CD14-positive monocyte (primary cell): ENCODE measurements around the gene UGT1A9. TPM values are rescaled to one million over a fixed set of nuclear protein-coding genes. Genes with fewer than 3 reads are reported as not detected.

ENCODE experiments used
- DNase-seq, 3 donors: peaks; one replicate each; pipeline ENCODE4 v3.0.0-alpha.2; 2011 to 2022
- H2AFZ ChIP-seq: 2 replicates; pipeline ENCODE4 v1.6.0; 2012; ENCODE audit warnings: mild to moderate bottlenecking, low read depth, low read length, inconsistent platforms; ENCODE audit not compliant: insufficient read depth, poor library complexity, severe bottlenecking
- H3K27ac ChIP-seq, 2 donors: 1 replicate in 1 of 2; 2 replicates in 1 of 2; pipeline ENCODE4 v1.5.1; 2012 to 2013; ENCODE audit warnings: low read length in 2 of 2, control low read depth in 1 of 2, inconsistent platforms in 1 of 2, low read depth in 1 of 2, mild to moderate bottlenecking in 1 of 2
- H3K27me3 ChIP-seq, 2 donors: one replicate each; pipeline versions ENCODE4 v1.6.0 to v1.6.1; 2011 to 2013; ENCODE audit warnings: low read length in 2 of 2; ENCODE audit not compliant: control insufficient read depth in 2 of 2, insufficient read depth in 2 of 2
- H3K36me3 ChIP-seq, 2 donors: replicated peaks in 1 of 2; 1 replicate in 1 of 2; 2 replicates in 1 of 2; pipeline versions ENCODE4 v1.5.1 to v1.6.1; 2012 to 2013; ENCODE audit warnings: low read length in 2 of 2, control low read depth in 1 of 2, inconsistent platforms in 1 of 2, mild to moderate bottlenecking in 1 of 2; ENCODE audit not compliant: insufficient read depth in 2 of 2, control insufficient read depth in 1 of 2
- H3K4me1 ChIP-seq, 2 donors: 1 replicate in 1 of 2; 2 replicates in 1 of 2; pipeline versions ENCODE4 v1.5.1 to v1.6.1; 2012 to 2013; ENCODE audit warnings: low read length in 2 of 2, control low read depth in 1 of 2, inconsistent platforms in 1 of 2, mild to moderate bottlenecking in 1 of 2, moderate library complexity in 1 of 2; ENCODE audit not compliant: insufficient read depth in 2 of 2, control insufficient read depth in 1 of 2
- H3K4me2 ChIP-seq: replicated peaks from 2 replicates; pipeline ENCODE3; 2012; ENCODE audit warnings: low read length, moderate library complexity, mild to moderate bottlenecking; ENCODE audit not compliant: poor library complexity, severe bottlenecking; ENCODE audit errors: extremely low read depth
- H3K4me3 ChIP-seq, 3 experiments: fragments of 200-600 bp in 1 of 3; sonication (generic) in 1 of 3; replicated peaks in 1 of 3; 1 replicate in 2 of 3; 2 replicates in 1 of 3; pipeline ENCODE4 v1.5.1; 2011 to 2013; ENCODE audit warnings: low read length in 3 of 3, mild to moderate bottlenecking in 3 of 3, control low read depth in 2 of 3, low read depth in 2 of 3, inconsistent platforms in 1 of 3, moderate library complexity in 1 of 3
- H3K79me2 ChIP-seq: 2 replicates; pipeline ENCODE4 v1.6.0; 2012; ENCODE audit warnings: mild to moderate bottlenecking, control low read depth, inconsistent platforms, low read length, moderate library complexity; ENCODE audit not compliant: insufficient read depth
- H3K9ac ChIP-seq: 2 replicates; pipeline ENCODE4 v1.6.0; 2017; ENCODE audit warnings: low read length, mild to moderate bottlenecking; ENCODE audit not compliant: insufficient read depth, poor library complexity, severe bottlenecking
- H3K9me3 ChIP-seq, 2 donors: replicated peaks in 1 of 2; 1 replicate in 1 of 2; 2 replicates in 1 of 2; pipeline versions ENCODE4 v1.5.1 to v1.6.1; 2012 to 2013; ENCODE audit warnings: low read length in 2 of 2, control low read depth in 1 of 2; ENCODE audit not compliant: control insufficient read depth in 1 of 2, insufficient read depth in 1 of 2
- H4K20me1 ChIP-seq: 2 replicates; pipeline ENCODE4 v1.6.0; 2012; ENCODE audit warnings: mild to moderate bottlenecking, low read length, control low read depth, moderate library complexity; ENCODE audit not compliant: insufficient read depth
- H3K27ac Mint-ChIP-seq, 7 donors: one replicate each; pipeline ENCODE4 v1.8.0; 2020; ENCODE audit warnings: mild to moderate bottlenecking in 7 of 7, mixed read lengths in 7 of 7, moderate library complexity in 6 of 7, inconsistent platforms in 2 of 7
- H3K27me3 Mint-ChIP-seq, 3 donors: one replicate each; pipeline ENCODE4 v1.8.0; 2021 to 2022; ENCODE audit warnings: low read depth in 3 of 3, mild to moderate bottlenecking in 3 of 3, mixed read lengths in 3 of 3, moderate library complexity in 3 of 3, inconsistent platforms in 1 of 3
- H3K36me3 Mint-ChIP-seq, 2 donors: one replicate each; pipeline ENCODE4 v1.8.0; 2020; ENCODE audit warnings: mixed read lengths in 2 of 2, inconsistent platforms in 1 of 2, mild to moderate bottlenecking in 1 of 2
- H3K4me1 Mint-ChIP-seq: one replicate; pipeline ENCODE4 v1.8.0; 2020; ENCODE audit warnings: mild to moderate bottlenecking, mixed read lengths
- H3K4me3 Mint-ChIP-seq, 2 donors: one replicate each; pipeline ENCODE4 v1.8.0; 2020; ENCODE audit warnings: mild to moderate bottlenecking in 2 of 2, mixed read lengths in 2 of 2, moderate library complexity in 1 of 2
- H3K9me3 Mint-ChIP-seq, 7 donors: one replicate each; pipeline ENCODE4 v1.8.0; 2020 to 2022; ENCODE audit warnings: mixed read lengths in 7 of 7, mild to moderate bottlenecking in 6 of 7, moderate library complexity in 6 of 7, inconsistent platforms in 2 of 7
- CTCF ChIP-seq: fragments of 200-600 bp; IDR thresholded peaks from one replicate; pipeline ENCODE4 v1.8.0; 2022; ENCODE audit warnings: antibody characterized with exemption, mild to moderate bottlenecking
- WGBS: methylation state at CpG from one replicate; pipeline ENCODE4 v1.1.5; 2013; ENCODE audit warnings: missing lambda C conversion rate; ENCODE audit not compliant: insufficient coverage; 5-methylcytosine and 5-hydroxymethylcytosine counted together
- intact Hi-C, 2 donors: fragments of 100-400 bp; cut with micrococcal nuclease; formaldehyde crosslinking; loops; one replicate each; pipeline versions ENCODE4 v1.15.0 to v1.15.1; 2023
- polyA plus RNA-seq, 3 donors: library from polyadenylated mRNA; depleted of rRNA in 1 of 3; unstranded in 2 of 3; stranded (reverse) in 1 of 3; fragments of 300-500 nt in 2 of 3; fragments of >200 nt in 1 of 3; fragmentation: Illumina TruSeq in 2 of 3; gene quantifications; 1 replicate in 2 of 3; 2 replicates in 1 of 3; pipeline ENCODE4 v1.2.3, GENCODE V29; 2012 to 2021

The UGT1A9 gene
- polyA plus RNA-seq, 3 donors = not detected

GRCh38 chr2:233650981-233651380 is 20.7 kb upstream of the UGT1A9 start:
- Histone ChIP-seq H2AFZ (no peak overlapping the region), H3K27me3 (no peaks in the 10 kb centered on the region), H3K4me3 (no peak overlapping the region)

GRCh38 chr2:233651430-233651829 is 20.3 kb upstream of the UGT1A9 start:
- peaks cover 0 to 4% (median 3%) of the 10 kb centered on the region in 3 donors for H3K27me3 Mint-ChIP-seq
- no peaks in the 10 kb centered on the region for H3K27me3 ChIP-seq
- no peaks in the 10 kb centered on the region for H3K4me1 ChIP-seq
- intact Hi-C loops = no loop called here
- no CpG with 5 or more reads among the region's 2 CpGs for WGBS
- no peaks in the 10 kb centered on the region for H4K20me1 ChIP-seq
- no peak for DNase-seq
- no peaks in the 10 kb centered on the region for H3K36me3 ChIP-seq
- no peak overlapping the region for H3K27ac ChIP-seq
- TF ChIP-seq CTCF = no peak
- no peaks in the 10 kb centered on the region for H3K9me3 ChIP-seq
- no peak overlapping the region for H3K4me3 Mint-ChIP-seq
- H3K36me3 Mint-ChIP-seq = no peaks in the 10 kb centered on the region
- no peaks in the 10 kb centered on the region for H3K79me2 ChIP-seq
- peaks cover 0 to 12% (median 7%) of the 10 kb centered on the region in 7 donors for H3K9me3 Mint-ChIP-seq
- no peak overlapping the region for H2AFZ ChIP-seq
- no peak overlapping the region for H3K27ac Mint-ChIP-seq
- no peak overlapping the region for H3K4me3 ChIP-seq
- no peak overlapping the region for H3K9ac ChIP-seq
- H3K4me1 Mint-ChIP-seq = no peaks in the 10 kb centered on the region
- no peak overlapping the region for H3K4me2 ChIP-seq

More at GRCh38 chr2:233650981-233651380, 20.7 kb upstream of the UGT1A9 start:
- Mint-ChIP-seq H3K36me3 (no peaks in the 10 kb centered on the region), H3K4me3 (no peak overlapping the region), H3K4me1 (no peaks in the 10 kb centered on the region), H3K27me3 (peaks cover 0 to 4% (median 3%) of the 10 kb centered on the region in 3 donors), H3K9me3 (peaks cover 4 to 15% (median 11%) of the 10 kb centered on the region in 7 donors), H3K27ac (no peak overlapping the region)
- intact Hi-C loops = no loop called here
- no peak overlapping the region for H3K27ac ChIP-seq
- H3K4me1 ChIP-seq = no peaks in the 10 kb centered on the region
- 71% methylated on average over 1 of the region's 4 CpGs for WGBS
- H3K4me2 ChIP-seq = no peak overlapping the region
- no peak for DNase-seq
- TF ChIP-seq CTCF = no peak
- H3K36me3 ChIP-seq = no peaks in the 10 kb centered on the region
- H3K79me2 ChIP-seq = no peaks in the 10 kb centered on the region
- peaks cover 0 to 2% of the 10 kb centered on the region in 2 donors for H3K9me3 ChIP-seq
- H3K9ac ChIP-seq = no peak overlapping the region
- no peaks in the 10 kb centered on the region for H4K20me1 ChIP-seq
